GF-D8 (cell line): ENCODE results near the gene NBAS.
A peak's percentile ranks its signal among the peaks of the same experiment; 100 is the strongest.

Experiments used
- DNase-seq: peaks from one replicate; lab custom pipeline; 2025; lab: John Stamatoyannopoulos, UW

NBAS gene

GRCh38 chr2:15303874-15304273 lies 257.3 kb downstream of the NBAS start:
- no peak for DNase-seq

DNA sequence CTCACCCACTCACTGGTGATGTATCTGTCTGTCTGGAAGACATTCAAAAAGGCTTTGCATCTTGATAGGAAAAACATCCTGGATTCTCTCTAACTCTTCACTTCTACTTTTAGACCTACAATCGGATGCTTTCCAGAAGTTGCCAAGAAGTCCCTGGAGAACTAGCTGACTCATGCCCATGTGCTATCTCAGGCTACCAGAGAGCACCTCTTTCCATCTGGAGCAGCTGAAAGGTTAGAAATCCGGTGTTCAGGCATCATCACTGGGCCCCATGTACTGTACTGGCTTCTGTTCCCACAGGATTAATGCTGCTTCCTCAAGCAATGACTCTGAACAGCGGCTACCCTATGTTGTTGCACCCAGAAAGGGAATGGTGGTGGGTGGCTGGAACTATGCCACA lies 259.0 kb downstream of the NBAS start:
- no peak for DNase-seq

- DNase-seq = peak; percentile 6
Observed at GRCh38 chr2:15300624-15301573, 260.2 kb downstream of the NBAS start.

GRCh38 chr2:15299904-15300520 lies 261.1 kb downstream of the NBAS start:
- no peak for DNase-seq

- DNase-seq = no peak
Observed at GRCh38 chr2:15298770-15299169, 262.4 kb downstream of the NBAS start.

DNA sequence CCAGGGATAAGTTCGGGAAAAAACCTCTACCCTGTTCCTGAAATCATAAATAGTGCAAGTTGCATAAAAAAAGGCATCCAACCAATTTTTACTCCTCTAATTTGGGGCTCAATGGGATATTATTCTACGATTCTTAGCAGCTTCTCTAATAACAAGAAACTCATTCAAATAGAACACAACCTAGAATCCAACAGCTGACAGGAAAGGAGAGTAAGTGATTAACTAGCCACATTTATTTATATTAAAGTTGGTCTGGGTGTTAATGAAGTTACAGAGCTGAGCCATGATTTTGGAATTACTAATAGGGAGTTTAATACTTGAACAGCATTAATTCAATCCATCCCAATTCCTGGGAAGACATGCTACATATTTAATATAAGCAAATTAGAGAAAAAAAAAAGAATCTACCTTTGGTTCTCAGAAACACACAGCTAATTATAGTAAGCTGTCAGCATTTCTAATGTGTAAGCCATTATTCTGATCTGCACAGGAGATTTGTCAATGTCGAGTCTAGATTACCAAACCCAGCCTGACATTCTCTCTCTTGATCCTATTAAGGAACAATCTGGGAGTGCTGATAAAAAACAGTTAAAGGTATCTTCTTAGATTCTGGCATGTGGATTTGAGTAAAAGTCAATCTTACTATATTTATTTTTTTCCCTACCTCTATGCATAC lies 267.7 kb downstream of the NBAS start:
- no peak for DNase-seq

DNA sequence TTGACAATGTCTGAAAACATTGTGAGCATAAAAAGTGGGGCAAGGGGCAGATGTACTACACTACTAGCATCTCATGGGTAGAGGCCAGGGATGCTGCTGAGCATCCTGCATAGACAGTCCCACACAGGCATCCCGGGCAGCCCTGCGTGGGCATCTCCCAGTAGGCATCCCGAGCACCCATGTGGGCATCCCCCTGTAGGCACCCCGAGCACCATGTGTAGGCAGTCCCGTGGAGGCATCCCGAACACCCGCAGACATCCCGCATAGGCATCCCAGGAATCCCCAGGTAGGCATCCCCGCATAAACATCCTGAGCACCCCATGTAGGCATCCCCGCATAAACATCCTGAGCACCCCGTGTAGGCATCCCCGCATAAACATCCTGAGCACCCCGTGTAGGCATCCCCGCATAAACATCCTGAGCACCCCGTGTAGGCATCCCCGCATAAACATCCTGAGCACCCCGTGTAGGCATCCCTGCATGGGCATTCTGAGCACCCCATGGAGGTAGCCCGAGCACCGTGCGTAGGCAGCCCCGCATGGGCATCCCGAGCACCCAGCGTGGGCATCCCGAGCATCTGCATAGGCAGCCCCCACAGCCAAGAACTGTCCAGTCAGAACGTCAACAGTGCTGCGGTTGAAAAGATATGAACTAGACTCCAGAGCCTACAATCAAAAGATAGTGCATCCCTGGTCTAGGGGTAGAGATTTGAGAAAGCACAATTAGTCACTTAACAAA lies 273.5 kb downstream of the NBAS start:
- DNase-seq = no peak

DNA sequence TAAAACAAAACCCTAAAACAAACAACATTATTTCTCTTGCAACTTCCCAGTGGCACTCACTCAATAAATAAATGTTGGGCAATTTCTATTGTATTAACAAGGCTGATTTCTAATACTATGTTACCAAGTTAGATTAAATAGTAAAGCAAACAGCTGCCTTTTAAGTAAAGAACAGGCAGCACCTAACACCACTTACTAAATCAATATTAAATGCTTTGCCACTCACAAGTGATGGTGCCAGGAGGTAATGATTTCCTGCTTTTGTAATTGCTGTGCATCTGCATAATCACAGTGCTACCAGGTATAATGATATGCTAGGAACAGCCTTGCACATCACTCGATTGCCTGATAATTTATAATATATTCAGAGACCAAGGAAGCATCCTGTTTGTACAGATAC lies 276.5 kb downstream of the NBAS start:
- no peak for DNase-seq

GRCh38 chr2:15281681-15282080 lies 279.5 kb downstream of the NBAS start:
- DNase-seq = no peak

GRCh38 chr2:15279201-15279876 lies 281.8 kb downstream of the NBAS start:
- DNase-seq = no peak

- DNase-seq = peak; percentile 3
Observed at GRCh38 chr2:15278296-15278695, 282.8 kb downstream of the NBAS start.

DNA sequence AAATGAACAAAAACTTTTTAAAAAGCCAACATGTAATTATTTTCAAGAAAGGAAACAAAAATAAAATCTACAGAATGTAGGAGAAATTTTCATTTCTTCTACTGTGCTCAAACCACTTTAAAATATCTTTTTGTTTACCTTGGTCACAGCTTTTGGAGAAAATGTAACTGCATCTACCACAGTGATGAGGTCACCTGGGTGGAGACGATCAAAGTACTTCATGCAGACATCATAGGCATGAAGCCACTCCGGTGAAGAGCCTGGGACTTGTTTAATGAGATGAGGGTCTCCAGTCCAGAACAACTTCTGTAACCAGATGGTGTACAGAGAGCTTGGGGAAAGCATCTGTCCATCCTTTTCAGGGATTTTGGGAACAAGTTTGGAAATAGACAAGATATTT lies 285.8 kb downstream of the NBAS start:
- DNase-seq = no peak

DNA sequence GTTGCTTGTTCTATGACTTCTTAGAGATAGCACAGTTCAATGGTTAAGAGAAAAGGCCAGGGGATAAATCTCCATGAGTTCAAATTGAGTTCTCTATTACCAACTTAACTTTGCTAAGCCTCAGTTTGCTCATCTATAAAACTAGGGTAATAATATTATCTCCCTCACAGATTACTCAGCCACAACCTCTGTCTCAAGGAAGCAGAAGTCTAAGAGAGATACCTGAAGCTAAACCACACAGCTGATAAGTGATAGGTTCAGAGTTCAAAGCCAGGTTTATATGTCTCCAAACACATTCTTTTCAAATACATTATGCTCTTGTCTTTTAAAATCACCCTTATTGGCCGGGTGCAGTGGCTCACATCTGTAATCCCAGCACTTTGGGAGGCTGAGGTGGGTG lies 287.7 kb downstream of the NBAS start:
- no peak for DNase-seq

- DNase-seq = no peak
Observed at GRCh38 chr2:15272942-15273341, 288.2 kb downstream of the NBAS start.

- no peak for DNase-seq
Observed at GRCh38 chr2:15271941-15272542, 289.1 kb downstream of the NBAS start.

- no peak for DNase-seq
Observed at GRCh38 chr2:15271276-15271675, 289.9 kb downstream of the NBAS start.

DNA sequence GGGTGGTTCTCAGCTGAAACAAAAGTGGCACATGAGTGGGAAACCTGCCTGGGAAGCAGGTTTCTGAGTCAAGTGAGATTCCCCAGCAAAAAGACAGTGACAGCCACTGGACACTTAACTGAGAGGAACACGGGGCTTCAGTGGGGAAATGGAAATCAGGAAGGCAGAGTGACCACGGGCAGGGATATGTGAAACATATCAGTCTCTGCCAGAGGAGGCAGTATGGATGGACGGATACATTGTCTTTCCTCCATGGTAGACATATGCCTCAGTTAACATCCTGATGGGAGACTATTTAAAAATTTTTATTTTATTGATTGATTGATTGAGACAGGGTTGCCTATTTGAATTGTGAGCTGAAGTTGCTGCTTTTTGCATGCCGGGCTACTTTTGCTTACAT lies 292.1 kb downstream of the NBAS start:
- no peak for DNase-seq

GRCh38 chr2:15265889-15266288 lies 295.2 kb downstream of the NBAS start:
- no peak for DNase-seq

- DNase-seq = no peak
Observed at GRCh38 chr2:15263976-15264685, 297.0 kb downstream of the NBAS start.

DNA sequence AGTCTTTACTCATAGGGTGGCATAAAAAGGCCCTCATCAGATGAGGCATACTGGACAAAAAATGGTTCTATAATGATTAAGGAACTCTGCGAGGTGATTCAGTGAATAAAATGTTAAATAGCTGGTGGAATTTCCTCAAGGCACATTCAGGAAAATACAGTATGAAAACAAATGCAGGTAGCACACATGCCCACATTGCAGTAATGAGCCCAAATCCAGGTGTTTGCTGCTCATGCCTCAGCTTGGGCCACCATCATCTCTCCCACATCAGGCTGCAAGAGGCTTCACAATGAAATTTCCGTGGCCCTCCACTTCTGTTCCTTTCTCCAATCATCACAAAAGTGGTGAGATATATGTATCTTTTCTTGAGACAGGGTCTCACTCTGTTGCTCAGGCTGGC lies 298.3 kb downstream of the NBAS start:
- no peak for DNase-seq

- no peak for DNase-seq
Observed at GRCh38 chr2:15260835-15261234, 300.3 kb downstream of the NBAS start.
